ENCODE measurements around the gene HAUS8. TPM values are rescaled to one million over a fixed set of nuclear protein-coding genes. Genes with fewer than 3 reads are reported as not detected.

The HAUS8 gene
- total RNA-seq, 1 donor from 2014 or later: 9.9 TPM

DNA sequence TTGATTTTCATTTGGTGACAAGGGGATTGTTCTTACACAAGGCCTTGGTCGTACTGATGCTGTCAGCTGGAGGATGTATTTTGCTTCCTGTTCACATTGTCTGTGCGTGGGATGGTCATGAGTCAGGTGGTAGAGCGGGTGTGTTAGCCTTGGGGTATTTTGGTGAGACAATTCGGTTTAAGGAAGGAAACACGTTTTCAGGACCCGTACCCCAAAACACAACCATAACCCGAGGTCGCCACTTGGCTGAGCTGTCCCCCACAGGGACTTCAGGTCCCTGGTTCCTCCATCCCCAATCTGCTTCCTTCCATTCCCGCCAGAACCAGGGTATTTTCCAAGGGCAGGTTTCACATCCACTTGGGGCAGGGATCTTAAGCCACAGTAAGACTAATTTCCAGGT, 15.3 kb upstream of the HAUS8 start:
- TF ChIP-seq, protein P1, sequence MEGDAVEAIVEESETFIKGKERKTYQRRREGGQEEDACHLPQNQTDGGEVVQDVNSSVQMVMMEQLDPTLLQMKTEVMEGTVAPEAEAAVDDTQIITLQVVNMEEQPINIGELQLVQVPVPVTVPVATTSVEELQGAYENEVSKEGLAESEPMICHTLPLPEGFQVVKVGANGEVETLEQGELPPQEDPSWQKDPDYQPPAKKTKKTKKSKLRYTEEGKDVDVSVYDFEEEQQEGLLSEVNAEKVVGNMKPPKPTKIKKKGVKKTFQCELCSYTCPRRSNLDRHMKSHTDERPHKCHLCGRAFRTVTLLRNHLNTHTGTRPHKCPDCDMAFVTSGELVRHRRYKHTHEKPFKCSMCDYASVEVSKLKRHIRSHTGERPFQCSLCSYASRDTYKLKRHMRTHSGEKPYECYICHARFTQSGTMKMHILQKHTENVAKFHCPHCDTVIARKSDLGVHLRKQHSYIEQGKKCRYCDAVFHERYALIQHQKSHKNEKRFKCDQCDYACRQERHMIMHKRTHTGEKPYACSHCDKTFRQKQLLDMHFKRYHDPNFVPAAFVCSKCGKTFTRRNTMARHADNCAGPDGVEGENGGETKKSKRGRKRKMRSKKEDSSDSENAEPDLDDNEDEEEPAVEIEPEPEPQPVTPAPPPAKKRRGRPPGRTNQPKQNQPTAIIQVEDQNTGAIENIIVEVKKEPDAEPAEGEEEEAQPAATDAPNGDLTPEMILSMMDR (IDR thresholded peaks at IDR 0.05; ENCODE audit: insufficient read depth, low read length, poor library complexity, severe bottlenecking): no peak
- H3K36me3 ChIP-seq (ENCODE audit: control insufficient read depth, insufficient read depth, low read length): no peaks in the 10 kb centered on the region
- no peak for DNase-seq (ENCODE audit: low read depth)

DNA sequence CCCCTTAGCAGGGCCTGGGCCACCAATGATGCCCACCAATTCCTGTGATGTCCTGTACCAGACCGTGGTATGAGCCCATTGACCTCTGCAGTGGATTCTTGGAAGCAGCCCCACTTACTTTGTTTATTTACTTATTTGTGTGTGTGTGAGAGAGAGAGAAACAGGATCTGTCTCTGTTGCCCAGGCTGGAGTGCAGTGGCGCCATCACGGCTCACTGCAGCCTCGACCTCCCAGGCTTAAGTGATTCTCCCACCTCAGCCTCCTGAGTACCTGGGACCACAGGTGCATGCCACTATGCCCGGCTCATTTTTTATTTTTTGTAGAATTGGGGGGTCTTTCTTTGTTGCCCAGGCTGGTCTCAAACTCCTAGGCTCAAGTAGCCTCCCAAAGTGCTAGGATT, 13.3 kb upstream of the HAUS8 start:
- H3K36me3 ChIP-seq (ENCODE audit: control insufficient read depth, insufficient read depth, low read length): no peaks in the 10 kb centered on the region
- H3K27me3 ChIP-seq (ENCODE audit: control insufficient read depth, insufficient read depth, low read length): no peaks in the 10 kb centered on the region
- TF ChIP-seq, protein P1 (IDR thresholded peaks at IDR 0.05; ENCODE audit: insufficient read depth, low read length, poor library complexity, severe bottlenecking): no peak
- DNase-seq (ENCODE audit: low read depth): no peak
- H3K4me3 ChIP-seq (ENCODE audit: low read depth, low read length): no peak overlapping the region

More for the DNA sequence above, 15.3 kb upstream of the HAUS8 start:
- Histone ChIP-seq H3K4me3 (ENCODE audit: low read depth, low read length) (no peak overlapping the region), H3K27me3 (ENCODE audit: control insufficient read depth, insufficient read depth, low read length) (no peaks in the 10 kb centered on the region)

DNA sequence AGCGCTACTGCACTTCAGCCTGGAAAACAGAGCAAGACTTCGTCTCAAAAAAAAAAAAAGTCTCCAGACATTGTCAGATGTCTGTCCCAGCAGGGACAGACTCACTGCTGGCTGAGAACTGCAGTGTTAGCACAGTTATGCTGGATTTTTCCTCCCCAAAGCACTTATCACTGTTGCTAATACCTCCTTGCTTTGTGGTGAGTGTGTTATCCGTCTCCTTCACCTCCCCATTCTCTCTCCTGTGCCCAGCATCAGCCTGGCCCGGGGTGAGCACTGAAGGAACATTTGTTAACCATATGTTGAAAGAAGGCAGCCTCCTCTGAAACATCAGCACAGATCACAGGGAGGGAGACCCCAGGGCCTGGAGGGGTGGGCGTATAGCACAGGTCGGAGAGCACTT, 11.6 kb upstream of the HAUS8 start:
- TF ChIP-seq, protein P1 (IDR thresholded peaks at IDR 0.05; ENCODE audit: insufficient read depth, low read length, poor library complexity, severe bottlenecking): no peak
- H3K36me3 ChIP-seq (ENCODE audit: control insufficient read depth, insufficient read depth, low read length): no peaks in the 10 kb centered on the region
- H3K27me3 ChIP-seq (ENCODE audit: control insufficient read depth, insufficient read depth, low read length): no peaks in the 10 kb centered on the region
- no peak for DNase-seq (ENCODE audit: low read depth)
- no peak overlapping the region for H3K4me3 ChIP-seq (ENCODE audit: low read depth, low read length)

DNA sequence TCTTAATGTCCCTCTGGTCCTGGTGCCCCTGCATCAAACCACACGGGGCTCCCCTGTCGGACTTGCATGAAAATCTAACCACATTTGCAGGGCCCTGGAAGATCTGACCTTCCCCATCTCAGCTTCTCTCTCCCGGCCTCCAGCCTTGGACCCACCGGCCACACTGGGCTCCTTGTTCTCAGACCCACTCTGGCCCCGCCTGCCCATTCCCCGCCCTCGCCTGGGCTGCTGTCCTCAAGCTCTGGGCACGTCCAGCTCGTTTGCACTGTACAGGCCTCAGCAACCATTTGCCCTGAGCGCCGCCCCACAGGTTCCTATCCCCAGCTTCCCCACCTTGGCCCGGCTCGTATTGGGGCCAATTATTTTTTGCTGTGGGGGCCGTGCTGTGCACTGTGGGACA, 10.9 kb upstream of the HAUS8 start:
- no peak overlapping the region for H3K4me3 ChIP-seq (ENCODE audit: low read depth, low read length)
- TF ChIP-seq, protein P1 (IDR thresholded peaks at IDR 0.05; ENCODE audit: insufficient read depth, low read length, poor library complexity, severe bottlenecking): no peak
- DNase-seq (ENCODE audit: low read depth): no peak
- H3K27me3 ChIP-seq (ENCODE audit: control insufficient read depth, insufficient read depth, low read length): no peaks in the 10 kb centered on the region
- H3K36me3 ChIP-seq (ENCODE audit: control insufficient read depth, insufficient read depth, low read length): no peaks in the 10 kb centered on the region

DNA sequence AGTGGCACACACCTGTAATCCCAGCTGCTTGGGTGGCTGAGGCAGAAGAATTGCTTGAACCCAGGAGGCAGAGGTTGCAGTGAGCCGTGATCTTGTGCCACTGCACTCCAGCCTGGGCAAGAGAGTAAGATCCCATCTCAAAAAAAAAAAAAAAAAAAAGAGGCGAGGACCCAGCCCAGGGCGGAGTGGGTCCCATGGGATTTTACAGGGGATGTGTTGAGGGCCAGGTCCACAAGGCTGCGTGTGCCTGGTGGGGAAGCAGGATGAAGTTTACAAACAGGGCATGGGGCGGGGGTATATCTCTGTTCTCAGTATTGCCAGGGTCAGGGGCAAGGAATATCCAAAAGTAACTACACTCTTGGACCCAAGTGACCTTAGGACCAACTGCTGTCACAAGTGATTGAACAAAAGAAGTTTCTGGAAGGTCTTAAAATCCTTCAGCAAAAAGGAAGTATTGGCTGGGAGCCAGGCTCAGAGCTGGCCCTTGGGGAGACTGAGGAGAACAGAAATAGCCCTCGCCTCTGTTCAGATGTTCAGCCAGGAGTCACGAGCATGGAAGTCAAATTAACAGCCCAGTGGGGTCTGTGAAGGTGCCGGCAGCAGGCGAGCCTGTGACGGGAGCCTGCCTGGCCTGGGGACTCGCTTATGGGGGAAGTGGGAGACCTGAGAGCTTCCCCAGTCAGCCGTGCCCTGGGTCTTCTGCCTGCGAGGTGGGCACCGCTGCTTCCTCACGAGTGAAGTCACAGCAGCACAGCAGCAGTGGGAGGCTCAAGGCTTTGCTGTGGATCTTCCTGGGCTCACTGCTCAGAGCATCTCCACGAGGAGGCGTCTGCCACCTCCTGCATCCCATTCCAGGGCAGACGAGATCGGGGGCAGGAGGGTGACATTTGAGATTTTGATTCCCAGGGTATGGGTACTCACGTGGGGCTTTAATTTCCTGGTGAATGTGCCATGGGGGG, 6.7 kb upstream of the HAUS8 start:
- Histone ChIP-seq H3K36me3 (ENCODE audit: control insufficient read depth, insufficient read depth, low read length) (no peaks in the 10 kb centered on the region), H3K4me3 (ENCODE audit: low read depth, low read length) (no peak overlapping the region), H3K27me3 (ENCODE audit: control insufficient read depth, insufficient read depth, low read length) (no peaks in the 10 kb centered on the region)
- no peak for DNase-seq (ENCODE audit: low read depth)
- TF ChIP-seq, protein P1 (IDR thresholded peaks at IDR 0.05; ENCODE audit: insufficient read depth, low read length, poor library complexity, severe bottlenecking): no peak

All from kidney epithelial cell (primary cell).